Panc1 (cell line): ENCODE data around the gene MARCHF6. TPM values are rescaled to one million over a fixed set of nuclear protein-coding genes. Genes with fewer than 3 reads are reported as not detected.

Experiments
- ATAC-seq: fragments of 200-7000 bp; cut with Tn5 transposase; 2 replicates; pipeline ENCODE4 v1.9.1; 2020; ENCODE audit warnings: mild to moderate bottlenecking, moderate library complexity
- Bru-seq: library from RNA; stranded (reverse); fragments of 400-500 nt; gene quantifications from one replicate; lab custom pipeline; 2021; lab: Mats Ljungman, UMichigan
- BruChase-seq, 2 experiments: library from RNA; stranded (reverse); fragments of 400-500 nt; gene quantifications; one replicate each; lab custom pipeline; 2021; lab: Mats Ljungman, UMichigan
- BruUV-seq: library from RNA; stranded (reverse); fragments of 400-500 nt; replicated peaks from 2 replicates; lab custom pipeline; 2021; lab: Mats Ljungman, UMichigan
- CTCF ChIA-PET: fragments of 300-600 bp; sonication (Branson Sonifier 250); formaldehyde crosslinking; loops from one replicate; lab custom pipeline; 2022; ENCODE audit warnings: antibody characterized with exemption; lab: Charles Lee
- POLR2A ChIA-PET: fragments of 300-600 bp; sonication (Branson Sonifier 250); formaldehyde crosslinking; loops from one replicate; lab custom pipeline; 2022; ENCODE audit warnings: antibody characterized with exemption; lab: Charles Lee
- DNase-seq: peaks from one replicate; pipeline ENCODE4 v3.0.0-alpha.2; 2010; ENCODE audit warnings: low read depth, low spot score
- H3K27ac ChIP-seq: 2 replicates; pipeline ENCODE4 v1.5.1; 2011; ENCODE audit warnings: mild to moderate bottlenecking, low read length, inconsistent platforms
- H3K27me3 ChIP-seq: fragments of 200-500 bp; sonication (Bioruptor generic); 2 replicates; pipeline ENCODE4 v1.6.0; 2014; ENCODE audit warnings: low read length, inconsistent platforms; ENCODE audit not compliant: control insufficient read depth, insufficient read depth
- H3K36me3 ChIP-seq: fragments of 200-500 bp; sonication (Bioruptor generic); 2 replicates; pipeline ENCODE4 v1.5.1; 2014; ENCODE audit warnings: inconsistent platforms, mild to moderate bottlenecking, low read length, moderate library complexity; ENCODE audit not compliant: control insufficient read depth, insufficient read depth
- H3K4me1 ChIP-seq: 2 replicates; pipeline ENCODE4 v1.5.1; 2011; ENCODE audit warnings: inconsistent platforms, mild to moderate bottlenecking, low read length, moderate library complexity; ENCODE audit not compliant: control insufficient read depth, insufficient read depth
- H3K4me3 ChIP-seq, 2 experiments: 2 replicates each; pipeline ENCODE4 v1.5.1; 2011 to 2012; ENCODE audit warnings: low read depth in 2 of 2, low read length in 2 of 2, mild to moderate bottlenecking in 2 of 2, inconsistent platforms in 1 of 2, moderate library complexity in 1 of 2
- H3K9me3 ChIP-seq: fragments of 200-500 bp; sonication (Bioruptor generic); 2 replicates; pipeline ENCODE4 v1.5.1; 2014; ENCODE audit warnings: low read depth, mild to moderate bottlenecking, inconsistent platforms, low read length, moderate library complexity; ENCODE audit not compliant: control insufficient read depth, insufficient read depth
- POLR2AphosphoS5 ChIP-seq: IDR thresholded peaks from 2 replicates; pipeline ENCODE4 v1.6.1; 2012; ENCODE audit warnings: mild to moderate bottlenecking, low read depth, low read length, moderate library complexity
- SIN3A ChIP-seq: IDR thresholded peaks from 2 replicates; pipeline ENCODE4 v1.6.1; 2012; ENCODE audit warnings: low read depth, mild to moderate bottlenecking, low read length, moderate library complexity, borderline replicate concordance; ENCODE audit not compliant: insufficient read depth
- in situ Hi-C: cut with HindIII; loops from 2 replicates; pipeline ENCODE4 v1.10.0; 2016; ENCODE audit warnings: low sequenced_read_pairs, low pct_unique_long_range_greater_than_20kb
- intact Hi-C: fragments of 100-400 bp; cut with micrococcal nuclease; formaldehyde crosslinking; loops from one replicate; pipeline ENCODE4 v1.10.0; 2022; ENCODE audit not compliant: unreplicated experiment
- long read RNA-seq: library from polyadenylated mRNA; unstranded; transcript quantifications from one replicate; pipeline ENCODE4 v2.0.0, GENCODE V29; 2021; ENCODE audit not compliant: unreplicated experiment
- polyA plus RNA-seq: library from polyadenylated mRNA; unstranded; fragments of >200 nt; gene quantifications from one replicate; pipeline ENCODE4 v1.2.1, GENCODE V29; 2012; ENCODE audit warnings: missing spikeins; ENCODE audit not compliant: insufficient read length
- total RNA-seq: library from RNA; stranded (reverse); gene quantifications from one replicate; pipeline ENCODE4 v1.2.1, GENCODE V29; 2021; ENCODE audit not compliant: unreplicated experiment
- TF ChIP-seq, protein P1 (sequence below), 2 experiments: IDR thresholded peaks; 2 replicates each; pipeline ENCODE4 v1.6.1; 2011 to 2012; ENCODE audit warnings: low read depth in 2 of 2, control low read depth in 1 of 2, low read length in 1 of 2, mild to moderate bottlenecking in 1 of 2, moderate library complexity in 1 of 2; ENCODE audit not compliant: insufficient read depth in 1 of 2

The MARCHF6 gene, protein sequence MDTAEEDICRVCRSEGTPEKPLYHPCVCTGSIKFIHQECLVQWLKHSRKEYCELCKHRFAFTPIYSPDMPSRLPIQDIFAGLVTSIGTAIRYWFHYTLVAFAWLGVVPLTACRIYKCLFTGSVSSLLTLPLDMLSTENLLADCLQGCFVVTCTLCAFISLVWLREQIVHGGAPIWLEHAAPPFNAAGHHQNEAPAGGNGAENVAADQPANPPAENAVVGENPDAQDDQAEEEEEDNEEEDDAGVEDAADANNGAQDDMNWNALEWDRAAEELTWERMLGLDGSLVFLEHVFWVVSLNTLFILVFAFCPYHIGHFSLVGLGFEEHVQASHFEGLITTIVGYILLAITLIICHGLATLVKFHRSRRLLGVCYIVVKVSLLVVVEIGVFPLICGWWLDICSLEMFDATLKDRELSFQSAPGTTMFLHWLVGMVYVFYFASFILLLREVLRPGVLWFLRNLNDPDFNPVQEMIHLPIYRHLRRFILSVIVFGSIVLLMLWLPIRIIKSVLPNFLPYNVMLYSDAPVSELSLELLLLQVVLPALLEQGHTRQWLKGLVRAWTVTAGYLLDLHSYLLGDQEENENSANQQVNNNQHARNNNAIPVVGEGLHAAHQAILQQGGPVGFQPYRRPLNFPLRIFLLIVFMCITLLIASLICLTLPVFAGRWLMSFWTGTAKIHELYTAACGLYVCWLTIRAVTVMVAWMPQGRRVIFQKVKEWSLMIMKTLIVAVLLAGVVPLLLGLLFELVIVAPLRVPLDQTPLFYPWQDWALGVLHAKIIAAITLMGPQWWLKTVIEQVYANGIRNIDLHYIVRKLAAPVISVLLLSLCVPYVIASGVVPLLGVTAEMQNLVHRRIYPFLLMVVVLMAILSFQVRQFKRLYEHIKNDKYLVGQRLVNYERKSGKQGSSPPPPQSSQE
- total RNA-seq (172 TPM), Bru-seq, nascent RNA (percentile 96 among the genes with signal in this experiment), BruChase-seq, experiment 1, labeled RNA remaining after a 2-hour chase (percentile 94 among the genes with signal in this experiment), BruChase-seq, experiment 2, labeled RNA remaining after a 6-hour chase (percentile 96 among the genes with signal in this experiment)
- polyA plus RNA-seq: 88.2 TPM
- long read RNA-seq, full-length matches to known transcripts: 83 of 137 reads
- long read RNA-seq, partial matches to known transcripts: 18 of 137 reads
- long read RNA-seq, other reads (novel, unspliced or antisense): 36 of 137 reads

DNA sequence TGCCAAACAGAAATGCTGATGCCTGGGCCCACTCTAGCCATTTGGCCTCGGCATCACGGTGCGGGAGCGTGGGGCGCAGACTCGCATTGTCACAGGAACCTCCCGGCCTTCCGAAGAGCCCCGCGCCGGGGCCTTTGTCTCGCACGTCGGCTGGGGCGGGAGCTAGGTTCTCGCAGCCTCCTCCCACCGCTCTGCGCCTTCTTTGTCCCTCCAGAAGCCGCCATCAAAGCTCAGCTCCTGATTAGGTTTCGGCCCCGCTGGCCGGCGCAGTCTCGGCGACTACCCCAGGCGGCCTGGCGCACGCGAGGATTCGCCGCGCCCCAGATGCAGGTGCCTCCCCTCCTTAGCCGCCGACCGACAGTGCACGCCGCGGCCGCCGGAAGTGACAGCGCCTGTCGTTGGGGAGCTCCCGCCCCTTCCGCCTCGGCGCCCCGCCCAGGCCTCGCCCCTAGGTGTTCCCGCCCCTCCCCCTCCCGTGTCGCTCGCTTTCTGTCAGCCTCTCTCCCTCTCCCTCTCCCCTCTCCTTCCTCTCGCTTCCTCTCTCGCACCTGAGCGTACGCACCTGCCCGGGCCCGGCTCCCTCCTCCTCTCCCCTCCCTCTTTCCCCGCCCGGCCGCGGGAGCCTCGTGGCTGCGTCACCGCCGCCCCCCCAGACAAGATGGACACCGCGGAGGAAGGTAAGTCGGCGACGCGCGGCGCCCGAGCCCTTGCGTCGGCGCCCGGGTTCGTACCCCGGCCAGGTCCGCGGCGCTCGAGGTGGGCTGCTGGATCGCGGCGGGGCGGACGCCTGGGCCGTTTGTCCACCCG lies at the start of gene MARCHF6:
TSS of gene MARCHF6 (plus strand) at position 455 of the 807 bp plus-strand sequence. CDS start at position 659, 204 bp downstream.
- H3K4me1 ChIP-seq: peaks cover 38% of the 10 kb centered on the region
- CTCF ChIA-PET: interaction anchor here (0.5 to 0.6 kb wide), 2 partner anchors 68 to 76 kb away, joined by 5 to 7 read pairs; no protein-coding TSS in a partner anchor
- H3K4me3 ChIP-seq: peak within 1 kb of the TSS; percentile 79 to 94
- POLR2A ChIA-PET: interaction anchor here (0.5 to 1.2 kb wide), 9 partner anchors 9 to 102 kb away, joined by 3 to 15 read pairs (median 3); no protein-coding TSS in a partner anchor
- TF ChIP-seq, protein P1, sequence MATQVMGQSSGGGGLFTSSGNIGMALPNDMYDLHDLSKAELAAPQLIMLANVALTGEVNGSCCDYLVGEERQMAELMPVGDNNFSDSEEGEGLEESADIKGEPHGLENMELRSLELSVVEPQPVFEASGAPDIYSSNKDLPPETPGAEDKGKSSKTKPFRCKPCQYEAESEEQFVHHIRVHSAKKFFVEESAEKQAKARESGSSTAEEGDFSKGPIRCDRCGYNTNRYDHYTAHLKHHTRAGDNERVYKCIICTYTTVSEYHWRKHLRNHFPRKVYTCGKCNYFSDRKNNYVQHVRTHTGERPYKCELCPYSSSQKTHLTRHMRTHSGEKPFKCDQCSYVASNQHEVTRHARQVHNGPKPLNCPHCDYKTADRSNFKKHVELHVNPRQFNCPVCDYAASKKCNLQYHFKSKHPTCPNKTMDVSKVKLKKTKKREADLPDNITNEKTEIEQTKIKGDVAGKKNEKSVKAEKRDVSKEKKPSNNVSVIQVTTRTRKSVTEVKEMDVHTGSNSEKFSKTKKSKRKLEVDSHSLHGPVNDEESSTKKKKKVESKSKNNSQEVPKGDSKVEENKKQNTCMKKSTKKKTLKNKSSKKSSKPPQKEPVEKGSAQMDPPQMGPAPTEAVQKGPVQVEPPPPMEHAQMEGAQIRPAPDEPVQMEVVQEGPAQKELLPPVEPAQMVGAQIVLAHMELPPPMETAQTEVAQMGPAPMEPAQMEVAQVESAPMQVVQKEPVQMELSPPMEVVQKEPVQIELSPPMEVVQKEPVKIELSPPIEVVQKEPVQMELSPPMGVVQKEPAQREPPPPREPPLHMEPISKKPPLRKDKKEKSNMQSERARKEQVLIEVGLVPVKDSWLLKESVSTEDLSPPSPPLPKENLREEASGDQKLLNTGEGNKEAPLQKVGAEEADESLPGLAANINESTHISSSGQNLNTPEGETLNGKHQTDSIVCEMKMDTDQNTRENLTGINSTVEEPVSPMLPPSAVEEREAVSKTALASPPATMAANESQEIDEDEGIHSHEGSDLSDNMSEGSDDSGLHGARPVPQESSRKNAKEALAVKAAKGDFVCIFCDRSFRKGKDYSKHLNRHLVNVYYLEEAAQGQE (IDR thresholded peaks at IDR 0.05; ENCODE audit: insufficient read depth in 1 of 2, low read depth in 2 of 2, low read length in 1 of 2): no peak
- peak; percentile 97 for TF ChIP-seq POLR2AphosphoS5
- H3K9me3 ChIP-seq: no peaks in the 10 kb centered on the region
- H3K27me3 ChIP-seq: no peaks in the 10 kb centered on the region
- DNase-seq (no peak), ATAC-seq (peak; percentile 95)
- intact Hi-C loops (no loop called here), in situ Hi-C loops (no loop called here)
- no TSS peak for BruUV-seq
- H3K36me3 ChIP-seq: no peaks in the 10 kb centered on the region; the same call in 1 of the 2 replicates
- H3K27ac ChIP-seq: peak within 1 kb of the TSS; percentile 97

DNA sequence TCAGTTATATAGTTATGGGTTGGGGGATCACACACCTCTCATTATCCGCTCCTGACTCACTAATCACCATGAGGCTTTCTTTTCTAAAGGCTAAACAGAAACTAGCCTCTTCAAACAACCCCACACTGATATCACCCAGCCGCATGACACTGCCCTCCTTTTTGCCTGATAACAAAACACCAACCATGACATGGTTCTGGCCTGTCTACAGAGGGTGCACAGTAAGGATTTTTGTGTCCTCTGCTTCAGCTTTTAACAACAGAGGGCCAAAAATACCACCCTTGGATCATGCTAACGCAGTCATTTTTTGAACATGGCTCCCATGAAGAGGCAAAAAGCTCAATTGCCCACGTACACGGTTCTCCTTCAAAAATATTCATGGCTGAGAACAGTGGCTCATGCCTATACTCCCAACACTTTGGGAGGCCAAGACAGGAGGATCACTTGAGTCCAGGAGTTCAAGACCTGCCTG lies 49.8 kb upstream of the MARCHF6 start:
- no peak for ATAC-seq
- H3K36me3 ChIP-seq: no peaks in the 10 kb centered on the region
- no peaks in the 10 kb centered on the region for H3K27me3 ChIP-seq
- in situ Hi-C loops (no loop called here), intact Hi-C loops (no loop called here)
- no TSS peak for BruUV-seq
- TF ChIP-seq SIN3A: no peak
- DNase-seq: no peak
- H3K4me1 ChIP-seq: peaks cover 45% of the 10 kb centered on the region
- ChIA-PET POLR2A (interaction anchor here (0.6 to 1.1 kb wide), 2 partner anchors 24 to 54 kb away, joined by 3 to 7 read pairs; no protein-coding TSS in a partner anchor), CTCF (interaction anchor here (1.7 kb wide), 1 partner anchor 20 kb away, joined by 5 read pairs; no protein-coding TSS in a partner anchor)
- H3K27ac ChIP-seq: peak overlapping the region; percentile 26; the same call in 1 of the 2 replicates
- H3K9me3 ChIP-seq: no peaks in the 10 kb centered on the region
- H3K4me3 ChIP-seq: no peak overlapping the region
